GOT3 (cell line): ENCODE results near the gene ERICH6.

Experiments
- DNase-seq: peaks from one replicate; lab custom pipeline; 2025; ENCODE audit warnings: mixed read lengths; lab: John Stamatoyannopoulos, UW

The ERICH6 gene

GRCh38 chr3:150736903-150737832, 33.4 kb upstream of the ERICH6 start:
- DNase-seq, result no peak

GRCh38 chr3:150736316-150736719, 32.6 kb upstream of the ERICH6 start:
- DNase-seq, result no peak

GRCh38 chr3:150734795-150735119, 31.0 kb upstream of the ERICH6 start:
- DNase-seq, result no peak

DNA sequence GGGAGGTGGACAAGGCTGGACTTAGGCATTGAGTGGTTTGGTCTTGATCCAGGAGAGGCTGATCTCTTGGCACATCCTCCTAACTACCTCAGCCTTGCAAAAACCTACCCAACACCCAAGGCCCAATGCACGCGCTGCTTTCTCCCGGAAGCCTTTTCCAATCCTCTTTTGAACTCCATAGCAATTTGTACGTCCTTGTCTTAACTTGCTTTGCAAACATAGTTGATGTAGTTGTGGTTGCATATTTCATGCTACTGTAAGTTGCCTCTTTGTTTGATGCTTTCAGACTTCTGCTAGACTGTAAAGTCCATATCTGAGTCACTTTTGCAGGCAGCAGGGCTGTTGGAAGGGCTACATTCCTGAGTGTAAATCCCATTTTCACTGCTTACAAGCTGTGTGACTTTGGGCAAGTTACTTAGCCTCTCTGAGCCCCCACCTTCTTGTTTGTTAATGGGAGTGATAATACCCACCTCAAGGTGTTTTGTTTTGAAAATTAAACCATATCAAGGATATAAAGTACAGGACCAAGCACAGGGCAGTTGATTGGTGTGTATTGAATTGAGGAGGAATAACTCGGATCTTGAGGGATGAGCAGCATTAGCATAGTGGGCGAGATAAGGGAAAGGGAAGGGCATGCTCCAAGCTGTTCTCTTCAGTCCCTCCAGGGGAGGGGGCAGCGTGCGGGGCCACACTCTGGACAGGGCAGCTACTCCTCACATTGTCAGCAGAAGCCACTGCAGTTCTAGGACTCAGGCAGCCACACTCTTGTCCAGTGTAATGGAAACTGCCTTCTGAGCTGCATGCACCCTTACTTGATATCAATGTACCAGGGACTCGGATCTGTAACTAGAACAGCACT, 30.4 kb upstream of the ERICH6 start:
- no peak for DNase-seq

- DNase-seq, result no peak
Observed at GRCh38 chr3:150733373-150733935, 29.7 kb upstream of the ERICH6 start.

- DNase-seq, result no peak
Observed at GRCh38 chr3:150729682-150730360, 26.1 kb upstream of the ERICH6 start.

GRCh38 chr3:150727653-150728502, 24.2 kb upstream of the ERICH6 start:
- DNase-seq, result no peak

- DNase-seq, result no peak
Observed at GRCh38 chr3:150725548-150725947, 21.8 kb upstream of the ERICH6 start.

GRCh38 chr3:150723946-150724345, 20.2 kb upstream of the ERICH6 start:
- no peak for DNase-seq

DNA sequence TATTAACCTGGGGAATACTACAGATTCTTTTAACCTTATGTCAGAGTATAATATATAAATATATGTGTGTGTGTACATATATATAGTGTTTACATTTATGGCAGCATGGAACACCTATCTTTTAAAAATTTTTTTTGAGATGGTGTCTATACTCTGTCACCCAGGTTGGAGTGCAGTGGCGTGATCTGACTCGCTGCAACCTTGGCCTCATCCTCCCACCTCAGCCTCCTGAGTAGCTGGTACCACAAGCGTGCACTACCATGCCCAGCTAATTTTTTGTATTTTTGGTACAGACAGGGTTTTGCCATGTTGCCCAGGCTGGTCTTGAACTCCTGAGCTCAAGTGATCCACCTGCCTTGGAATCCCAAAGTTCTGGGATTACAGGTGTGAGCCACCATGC, 18.5 kb upstream of the ERICH6 start:
- DNase-seq, result no peak

GRCh38 chr3:150721285-150722130, 17.8 kb upstream of the ERICH6 start:
- no peak for DNase-seq

DNA sequence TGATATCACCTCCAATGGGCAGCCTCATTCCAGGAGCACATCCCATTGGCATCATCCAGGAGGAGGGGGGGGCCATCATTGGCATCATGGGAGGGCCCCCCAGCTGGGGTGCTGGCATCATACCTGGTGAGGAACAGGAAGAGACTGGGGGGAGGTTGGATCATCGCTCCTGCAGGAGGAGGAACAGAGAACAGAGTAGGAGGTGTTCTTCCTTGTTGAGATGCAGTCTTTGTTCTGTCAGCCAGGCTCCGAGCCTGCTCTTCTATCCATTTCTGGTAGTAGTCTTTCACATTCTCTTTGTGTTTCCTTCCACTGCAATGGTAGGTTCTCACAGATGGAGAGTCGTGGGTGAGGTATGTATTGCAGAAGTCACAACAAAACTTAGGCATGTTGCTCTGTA, 16.7 kb upstream of the ERICH6 start:
- no peak for DNase-seq

DNA sequence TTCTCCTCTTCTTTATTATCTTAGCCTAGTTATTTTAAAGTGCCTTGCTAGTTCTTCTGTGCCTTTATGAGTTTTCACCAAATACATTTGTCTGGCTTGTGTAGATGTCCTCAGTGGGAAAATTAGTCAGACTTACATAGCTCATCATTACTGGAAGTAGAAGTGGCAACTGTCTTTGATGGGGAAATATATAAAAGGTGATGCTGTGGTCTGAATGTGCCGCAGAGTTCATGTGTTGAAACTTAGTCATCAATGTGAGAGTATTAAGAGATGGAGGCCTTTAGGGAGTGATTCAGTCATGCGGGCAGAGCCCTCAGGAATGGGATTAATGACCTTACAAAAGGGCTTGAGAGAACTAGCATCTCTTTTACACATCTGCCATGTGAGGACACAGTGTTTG, 6.4 kb upstream of the ERICH6 start:
- no peak for DNase-seq

GRCh38 chr3:150703299-150703755, 393 bp downstream of the ERICH6 start:
- DNase-seq, result no peak

- DNase-seq, result no peak
Observed at GRCh38 chr3:150699068-150699639, 4.6 kb downstream of the ERICH6 start.

DNA sequence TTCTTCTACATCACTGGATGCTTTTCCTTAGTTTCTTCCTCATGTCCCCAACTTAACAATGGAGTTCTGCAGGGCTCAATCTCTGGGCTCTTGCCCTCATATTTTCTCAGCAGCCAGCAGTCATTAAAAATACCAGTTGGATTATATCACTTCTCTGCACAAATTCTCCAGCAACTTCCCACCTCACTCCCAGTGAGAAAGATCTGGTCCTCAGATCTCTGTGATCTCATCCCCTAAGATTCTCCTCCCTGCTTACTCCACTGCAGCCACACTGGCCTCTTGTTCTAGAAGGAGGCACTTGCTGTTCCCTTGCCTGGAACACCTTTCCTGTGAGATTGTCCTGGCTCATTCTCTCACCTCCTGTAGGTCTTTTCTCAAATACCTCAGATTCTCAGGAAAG, 6.1 kb downstream of the ERICH6 start:
- no peak for DNase-seq

DNA sequence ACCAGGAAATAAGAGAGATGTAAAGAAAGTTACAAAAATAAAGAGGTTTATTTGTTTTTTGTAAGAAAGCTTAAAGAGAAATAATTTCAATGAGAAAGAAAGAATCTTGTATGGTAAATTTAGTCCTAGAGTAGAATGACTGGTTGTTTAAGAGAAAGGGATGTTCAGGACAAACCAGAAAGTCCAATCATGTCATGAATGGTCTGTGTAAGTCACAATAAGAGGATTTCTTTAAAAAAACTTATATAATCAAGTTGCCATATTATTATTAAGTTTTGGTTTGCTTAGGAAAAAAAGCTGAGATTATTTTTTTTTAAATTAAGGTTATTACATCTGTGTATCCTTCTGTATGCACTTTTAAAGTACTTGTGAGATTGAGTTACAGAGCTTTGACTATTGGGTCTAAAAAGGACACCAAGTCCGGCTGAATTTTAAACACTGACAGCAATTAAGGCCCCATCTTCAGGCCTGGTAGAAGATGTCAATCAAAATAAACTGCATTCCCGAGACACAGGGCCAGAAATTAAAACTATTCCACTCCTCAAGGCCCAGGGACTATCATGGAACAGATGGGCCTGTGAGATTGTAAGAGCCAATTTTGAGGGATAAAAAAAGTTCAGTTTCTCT, 12.2 kb downstream of the ERICH6 start:
- no peak for DNase-seq

GRCh38 chr3:150687613-150688012, 16.1 kb downstream of the ERICH6 start:
- no peak for DNase-seq

GRCh38 chr3:150682824-150683223, 20.9 kb downstream of the ERICH6 start:
- DNase-seq, result no peak
